GM10266 (cell line): Measurements from ENCODE around the gene SCGB3A1.

Experiments
- DNase-seq: peaks from one replicate; pipeline ENCODE4 v3.0.0; 2012; ENCODE audit errors: extremely low spot score
- CTCF ChIP-seq: IDR thresholded peaks from 2 replicates; pipeline ENCODE4 v1.5.1; 2012; ENCODE audit warnings: mild to moderate bottlenecking, low read depth; ENCODE audit not compliant: control insufficient read depth, insufficient read depth; ENCODE audit errors: missing control alignments

The SCGB3A1 gene

GRCh38 chr5:180618829-180619562 is 27.7 kb upstream of the SCGB3A1 start:
- DNase-seq = peak; percentile 75
- TF ChIP-seq CTCF = peak; percentile 17

GRCh38 chr5:180618487-180618828 is 27.2 kb upstream of the SCGB3A1 start:
- TF ChIP-seq CTCF = no peak
- no peak for DNase-seq

DNA sequence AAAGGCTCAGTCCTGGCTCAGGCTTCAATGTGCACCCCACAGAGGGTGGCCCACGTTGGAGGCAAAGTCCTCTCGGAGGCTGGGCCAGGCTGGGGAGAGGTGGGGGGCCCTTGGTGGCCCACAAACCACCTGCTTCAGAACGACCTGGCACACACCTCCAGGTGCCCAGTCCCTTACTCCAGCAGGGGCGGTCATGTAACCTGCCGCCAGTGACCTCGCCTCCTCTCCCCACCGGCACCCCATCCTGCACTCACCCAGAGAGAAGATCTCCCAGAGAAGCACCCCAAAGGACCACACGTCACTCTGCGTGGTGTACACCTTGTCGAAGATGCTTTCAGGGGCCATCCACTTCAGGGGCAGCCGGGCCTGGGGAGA is 22.5 kb upstream of the SCGB3A1 start:
- DNase-seq = no peak
- TF ChIP-seq CTCF = no peak

DNA sequence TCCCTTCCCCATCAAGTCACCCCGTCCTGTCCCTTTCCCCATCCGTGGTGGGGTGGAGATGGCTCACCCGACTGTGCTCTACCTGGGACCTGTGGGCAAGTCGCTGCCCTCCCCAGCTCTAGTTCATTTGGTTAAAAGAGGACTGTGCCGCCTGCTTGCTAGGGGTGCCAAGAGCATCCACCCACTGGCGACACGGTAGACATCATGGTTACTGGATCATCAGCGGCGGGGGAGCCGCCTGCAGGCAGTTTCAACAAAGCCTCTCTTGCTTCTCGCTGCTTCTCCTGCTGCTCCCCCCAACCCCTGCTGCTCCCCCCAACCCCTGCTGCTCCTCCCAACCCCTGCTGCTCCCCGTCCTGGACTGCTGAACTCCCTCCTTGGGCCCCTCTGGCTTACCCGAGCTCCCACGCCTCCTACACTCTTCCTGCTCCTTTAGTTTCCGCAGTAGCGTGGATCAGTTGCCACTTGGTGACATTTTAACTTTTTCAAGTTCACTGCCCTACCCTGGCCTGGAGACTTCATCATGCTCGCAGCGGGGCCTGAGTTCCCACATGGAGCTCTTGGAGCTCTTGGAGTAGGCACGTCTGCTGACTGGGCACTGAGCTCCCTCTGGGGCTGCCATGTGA is 22.0 kb upstream of the SCGB3A1 start:
- TF ChIP-seq CTCF = no peak
- no peak for DNase-seq

- DNase-seq = no peak
- TF ChIP-seq CTCF = no peak
These were observed 21.4 kb upstream of the SCGB3A1 start for GRCh38 chr5:180612683-180613082.

DNA sequence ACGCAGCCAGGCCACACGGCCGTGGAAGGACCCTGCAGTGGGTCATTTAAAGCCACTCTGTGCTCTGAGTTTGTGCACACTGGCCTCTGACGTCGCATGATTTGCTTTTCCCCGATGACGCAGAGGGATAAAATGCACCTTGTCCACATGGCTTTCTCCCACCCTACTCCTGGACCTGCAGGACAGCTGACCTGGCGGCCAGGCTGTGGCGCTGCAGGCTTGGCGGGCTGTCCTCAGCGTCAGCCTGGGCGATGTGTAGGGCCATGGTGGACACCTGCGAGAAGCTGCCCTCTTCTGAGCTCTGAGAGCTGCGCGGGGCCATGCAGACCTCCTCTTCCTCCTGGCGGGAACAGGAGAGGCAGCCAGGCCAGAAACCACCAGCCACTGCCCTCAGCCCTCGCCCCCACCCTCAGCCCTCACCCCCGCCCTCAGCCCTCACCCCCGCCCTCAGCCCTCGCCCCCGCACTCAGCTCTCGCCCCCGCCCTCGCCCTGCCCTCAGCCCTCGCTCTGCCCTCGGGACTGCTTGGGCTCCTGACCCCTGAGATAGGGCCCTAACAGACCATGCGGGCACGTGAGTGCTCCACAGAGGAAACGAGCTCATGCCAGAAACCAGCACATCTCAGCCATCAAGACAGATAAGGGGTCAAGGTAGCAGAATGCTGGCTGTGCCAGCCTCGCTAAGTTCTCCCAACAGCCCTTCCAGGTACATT is 20.0 kb upstream of the SCGB3A1 start:
- TF ChIP-seq CTCF = no peak
- no peak for DNase-seq
